Adipocyte (in vitro differentiated cells): Measurements from ENCODE around the gene ULK3.
A peak's percentile ranks its signal among the peaks of the same experiment; 100 is the strongest.

Source experiments
- DNase-seq: peaks from one replicate; pipeline ENCODE4 v3.0.0-alpha.2; 2015; ENCODE audit warnings: low read depth
- H3K27me3 ChIP-seq: replicated peaks from 2 replicates; pipeline ENCODE4 v1.7.0; 2013; ENCODE audit warnings: mild to moderate bottlenecking, low read length, moderate library complexity; ENCODE audit not compliant: control insufficient read depth, insufficient read depth
- H3K36me3 ChIP-seq: 2 replicates; pipeline ENCODE4 v1.7.0; 2013; ENCODE audit warnings: low read length, mild to moderate bottlenecking, moderate library complexity; ENCODE audit not compliant: control insufficient read depth, insufficient read depth, severe bottlenecking
- H3K4me1 ChIP-seq: 2 replicates; pipeline ENCODE4 v1.7.0; 2013; ENCODE audit warnings: mild to moderate bottlenecking, low read length, moderate library complexity; ENCODE audit not compliant: control insufficient read depth, insufficient read depth
- H3K4me3 ChIP-seq: 2 replicates; pipeline ENCODE4 v1.7.0; 2013; ENCODE audit warnings: mild to moderate bottlenecking, low read length, moderate library complexity
- H3K9ac ChIP-seq: 2 replicates; pipeline ENCODE4 v1.7.0; 2013; ENCODE audit warnings: mild to moderate bottlenecking, low read length, moderate library complexity
- H3K9me3 ChIP-seq: 2 replicates; pipeline ENCODE4 v1.7.0; 2013; ENCODE audit warnings: mild to moderate bottlenecking, low read length, moderate library complexity; ENCODE audit not compliant: control insufficient read depth

ULK3 gene

GRCh38 chr15:74838746-74839525, 4.0 kb downstream of the ULK3 start:
- Histone ChIP-seq H3K4me1 (peaks cover 13% of the 10 kb centered on the region), H3K9ac (no peak overlapping the region), H3K9me3 (no peaks in the 10 kb centered on the region), H3K27me3 (no peaks in the 10 kb centered on the region), H3K4me3 (no peak overlapping the region), H3K36me3 (peaks cover 9% of the 10 kb centered on the region)
- no peak for DNase-seq

- Histone ChIP-seq H3K9ac (no peak overlapping the region), H3K36me3 (peaks cover 9% of the 10 kb centered on the region), H3K4me3 (no peak overlapping the region), H3K9me3 (no peaks in the 10 kb centered on the region), H3K27me3 (peaks cover 1% of the 10 kb centered on the region), H3K4me1 (peaks cover 6% of the 10 kb centered on the region)
- no peak for DNase-seq
These were observed 4.8 kb downstream of the ULK3 start for GRCh38 chr15:74838137-74838516.

DNA sequence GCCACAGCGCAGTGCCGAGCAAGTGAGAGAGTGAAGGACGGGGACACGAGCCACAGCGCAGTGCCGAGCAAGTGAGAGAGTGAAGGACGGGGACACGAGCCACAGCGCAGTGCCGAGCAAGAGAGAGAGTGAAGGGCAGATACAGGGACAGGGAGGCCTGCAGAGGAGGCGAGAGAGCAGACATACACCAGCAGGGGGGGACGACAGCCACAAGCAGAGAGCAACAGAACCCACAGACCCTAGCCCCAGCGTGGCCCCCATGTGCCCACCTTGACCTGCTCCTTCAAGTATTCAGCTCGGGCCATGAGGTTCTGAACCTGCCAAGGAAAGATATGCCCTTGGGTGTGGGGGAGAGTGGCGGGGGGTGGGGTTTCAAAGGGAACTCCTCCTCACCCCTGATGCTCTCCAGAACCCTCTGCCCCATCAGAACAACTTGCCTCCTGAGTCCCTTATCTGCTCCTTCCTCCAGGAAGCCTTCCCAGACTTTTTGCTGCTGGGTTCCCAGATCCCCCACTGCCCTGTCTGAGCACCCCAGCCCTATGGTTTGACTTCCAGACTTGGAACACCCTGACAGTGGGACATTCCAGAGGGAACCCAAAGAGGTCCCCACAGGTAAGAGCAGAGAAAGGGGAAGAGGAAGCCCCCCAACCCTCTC, 5.3 kb downstream of the ULK3 start:
- Histone ChIP-seq H3K9me3 (no peaks in the 10 kb centered on the region), H3K9ac (no peak overlapping the region), H3K4me1 (peaks cover 6% of the 10 kb centered on the region), H3K27me3 (peaks cover 2% of the 10 kb centered on the region), H3K36me3 (peaks cover 9% of the 10 kb centered on the region), H3K4me3 (no peak overlapping the region)
- DNase-seq, result no peak

- Histone ChIP-seq H3K36me3 (peaks cover 9% of the 10 kb centered on the region), H3K4me3 (no peak overlapping the region), H3K9ac (no peak overlapping the region), H3K4me1 (peaks cover 2% of the 10 kb centered on the region), H3K27me3 (peaks cover 2% of the 10 kb centered on the region), H3K9me3 (no peaks in the 10 kb centered on the region)
- DNase-seq, result no peak
These were observed 6.1 kb downstream of the ULK3 start for GRCh38 chr15:74836846-74837245.

DNA sequence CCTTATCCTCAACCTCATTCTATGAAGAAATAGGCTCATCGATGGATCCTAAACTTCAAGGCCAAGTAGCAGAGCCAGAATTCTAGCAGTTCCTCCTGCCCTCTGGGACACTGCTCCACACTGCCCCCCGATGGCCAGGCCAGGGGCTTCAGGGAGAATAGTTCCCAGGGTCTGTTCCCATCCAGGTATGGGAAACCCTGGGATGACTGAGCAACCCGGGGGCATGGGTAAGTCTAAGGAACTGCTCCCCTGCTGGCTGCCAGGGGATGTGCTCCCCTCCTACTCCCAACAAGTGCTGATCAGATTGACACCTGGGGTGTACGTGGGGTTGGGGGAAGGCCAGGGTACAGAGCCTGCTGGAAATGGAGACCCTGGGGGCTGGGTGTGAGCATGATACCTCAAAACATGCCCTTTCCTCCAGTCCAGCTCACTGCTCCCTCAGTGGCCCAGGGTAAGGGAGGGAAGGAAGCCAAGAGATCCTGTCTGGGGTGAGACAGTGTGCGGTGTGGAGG, 7.6 kb downstream of the ULK3 start:
- Histone ChIP-seq H3K9ac (no peak overlapping the region), H3K9me3 (no peaks in the 10 kb centered on the region), H3K36me3 (peaks cover 9% of the 10 kb centered on the region), H3K4me3 (no peak overlapping the region), H3K27me3 (peaks cover 2% of the 10 kb centered on the region), H3K4me1 (no peaks in the 10 kb centered on the region)
- peak; percentile 65 for DNase-seq

DNA sequence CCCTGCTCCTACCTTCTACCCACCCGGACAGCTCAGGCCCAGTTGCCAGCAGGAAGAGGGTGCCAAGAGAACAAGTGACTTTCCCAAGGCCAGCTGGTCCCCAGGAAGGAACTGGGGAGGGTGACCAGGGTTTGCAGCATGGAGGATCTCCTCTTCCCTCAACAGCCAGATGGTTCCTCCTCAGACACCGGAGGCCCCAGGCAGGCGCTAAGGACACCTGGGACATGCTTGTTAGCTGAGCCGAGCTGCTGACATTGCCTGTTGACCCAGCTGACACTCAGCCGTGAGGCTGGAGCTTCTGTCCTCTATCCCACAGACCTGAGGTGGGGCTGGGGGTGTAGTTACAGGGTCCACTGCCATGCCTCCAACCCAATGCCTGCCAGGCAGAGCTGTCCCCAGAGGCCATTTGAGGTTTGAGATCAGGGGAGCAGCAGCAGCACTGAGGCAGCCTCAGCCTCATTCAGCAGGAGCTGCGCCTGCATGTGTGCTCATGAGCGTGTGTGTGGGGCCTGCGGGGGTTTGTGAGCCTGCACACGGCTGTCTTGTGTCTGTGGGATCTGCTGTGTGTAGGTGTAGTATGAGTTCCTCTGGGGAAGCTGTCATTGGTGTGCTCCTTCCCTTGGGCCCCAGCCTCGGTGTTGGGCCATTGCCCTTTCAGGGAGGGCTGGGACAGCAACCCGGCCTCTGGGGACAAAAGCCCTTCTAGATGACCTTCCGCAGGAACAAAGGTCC, 9.4 kb downstream of the ULK3 start:
- peaks cover 2% of the 10 kb centered on the region for H3K27me3 ChIP-seq
- H3K9me3 ChIP-seq, result no peaks in the 10 kb centered on the region
- no peak for DNase-seq
- H3K9ac ChIP-seq, result no peak overlapping the region
- no peaks in the 10 kb centered on the region for H3K4me1 ChIP-seq
- peaks cover 5% of the 10 kb centered on the region for H3K36me3 ChIP-seq
- H3K4me3 ChIP-seq, result no peak overlapping the region

- Histone ChIP-seq H3K27me3 (peaks cover 4% of the 10 kb centered on the region), H3K9me3 (no peaks in the 10 kb centered on the region), H3K4me3 (no peak overlapping the region), H3K9ac (no peak overlapping the region), H3K4me1 (no peaks in the 10 kb centered on the region), H3K36me3 (peaks cover 5% of the 10 kb centered on the region)
- DNase-seq, result no peak
These were observed 10.1 kb downstream of the ULK3 start for GRCh38 chr15:74832826-74833225.

GRCh38 chr15:74831813-74832495, 11.0 kb downstream of the ULK3 start:
- H3K4me1 ChIP-seq, result no peaks in the 10 kb centered on the region
- peaks cover 13% of the 10 kb centered on the region for H3K27me3 ChIP-seq
- H3K9ac ChIP-seq, result no peak overlapping the region
- H3K36me3 ChIP-seq, result peaks cover 5% of the 10 kb centered on the region
- H3K4me3 ChIP-seq, result no peak overlapping the region
- no peak for DNase-seq
- no peaks in the 10 kb centered on the region for H3K9me3 ChIP-seq

DNA sequence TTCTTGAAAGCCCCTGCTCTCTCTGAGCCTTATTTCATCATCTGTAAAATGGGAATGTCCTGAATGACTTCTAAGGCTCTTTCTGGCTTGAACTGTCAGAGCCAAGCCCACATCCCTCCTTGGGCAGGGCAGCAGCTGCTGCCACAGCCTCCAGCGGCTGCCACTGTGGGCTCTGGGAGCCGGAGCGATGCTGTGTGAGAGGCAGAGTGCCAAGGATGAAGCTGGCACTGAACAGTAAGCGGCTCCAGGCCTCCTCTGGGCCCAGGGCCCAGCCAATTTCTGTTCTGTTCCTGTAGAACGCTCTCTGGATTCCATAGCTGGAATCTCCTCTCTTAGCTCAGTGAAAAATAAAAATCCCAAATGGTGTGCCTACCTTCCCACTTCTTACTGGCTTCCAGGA, 12.1 kb downstream of the ULK3 start:
- H3K27me3 ChIP-seq, result peaks cover 21% of the 10 kb centered on the region

GRCh38 chr15:74829991-74830390, 13.0 kb downstream of the ULK3 start:
- DNase-seq, result no peak
- Histone ChIP-seq H3K27me3 (peaks cover 29% of the 10 kb centered on the region), H3K4me3 (no peak overlapping the region), H3K36me3 (no peaks in the 10 kb centered on the region), H3K9ac (no peak overlapping the region), H3K4me1 (no peaks in the 10 kb centered on the region), H3K9me3 (no peaks in the 10 kb centered on the region)

More for the DNA sequence above, 12.1 kb downstream of the ULK3 start:
- DNase-seq, result no peak
- H3K4me1 ChIP-seq, result no peaks in the 10 kb centered on the region
- no peak overlapping the region for H3K9ac ChIP-seq
- H3K36me3 ChIP-seq, result no peaks in the 10 kb centered on the region
- H3K9me3 ChIP-seq, result no peaks in the 10 kb centered on the region
- H3K4me3 ChIP-seq, result no peak overlapping the region

GRCh38 chr15:74829486-74829885, 13.5 kb downstream of the ULK3 start:
- no peak overlapping the region for H3K4me3 ChIP-seq
- DNase-seq, result no peak
- H3K36me3 ChIP-seq, result no peaks in the 10 kb centered on the region
- H3K9me3 ChIP-seq, result no peaks in the 10 kb centered on the region
- peaks cover 34% of the 10 kb centered on the region for H3K27me3 ChIP-seq
- H3K9ac ChIP-seq, result no peak overlapping the region
- no peaks in the 10 kb centered on the region for H3K4me1 ChIP-seq
